ENCODE results near the gene DNAJC21.
"Not testable (repeated sequence)": the region's sequence is repeated elsewhere in the genome, so short reads cannot be mapped to it uniquely, and the experiment has no call there.

The DNAJC21 gene
- total RNA-seq = 79.2 to 108 (median 86.4) reads per million in 4 donors

DNA sequence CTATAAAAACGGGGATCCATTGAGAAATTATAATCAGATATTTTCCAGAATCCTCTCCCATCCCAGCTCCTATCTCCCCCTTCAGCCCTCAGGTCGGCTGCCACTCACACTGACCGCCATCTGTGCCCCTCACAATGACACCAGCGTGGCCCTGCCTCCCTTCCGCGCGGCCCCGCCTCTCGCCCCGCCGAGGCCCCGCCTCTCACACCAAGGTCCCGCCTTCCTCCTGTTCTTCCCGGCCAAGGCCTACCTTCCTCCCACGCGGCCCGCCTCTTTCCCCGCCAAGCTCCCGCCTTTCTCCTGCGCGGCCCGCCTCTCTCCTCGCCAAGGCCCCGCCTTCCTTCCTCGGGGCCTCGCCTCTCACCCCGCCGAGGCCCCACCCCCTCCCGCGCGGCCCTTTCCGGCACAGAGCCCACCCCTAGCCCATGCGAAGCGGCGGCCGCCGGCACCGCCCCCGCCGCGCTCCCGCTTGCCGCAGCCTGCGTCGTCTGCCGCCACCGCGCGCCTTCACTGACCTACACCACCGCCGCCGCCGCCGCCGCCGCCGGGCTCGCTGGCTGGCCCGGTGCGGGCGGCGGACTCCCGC lies at the start of gene DNAJC21:
Gene DNAJC21 (plus strand): TSS at position 426 of the 586 bp plus-strand sequence. CDS start 261 bp downstream, outside the sequence.
- peak; percentile 95 to 98 (median 96) for DNase-seq

- no peak for DNase-seq
These were observed 48.1 kb upstream of the DNAJC21 start for GRCh38 chr5:34881246-34881645.

DNA sequence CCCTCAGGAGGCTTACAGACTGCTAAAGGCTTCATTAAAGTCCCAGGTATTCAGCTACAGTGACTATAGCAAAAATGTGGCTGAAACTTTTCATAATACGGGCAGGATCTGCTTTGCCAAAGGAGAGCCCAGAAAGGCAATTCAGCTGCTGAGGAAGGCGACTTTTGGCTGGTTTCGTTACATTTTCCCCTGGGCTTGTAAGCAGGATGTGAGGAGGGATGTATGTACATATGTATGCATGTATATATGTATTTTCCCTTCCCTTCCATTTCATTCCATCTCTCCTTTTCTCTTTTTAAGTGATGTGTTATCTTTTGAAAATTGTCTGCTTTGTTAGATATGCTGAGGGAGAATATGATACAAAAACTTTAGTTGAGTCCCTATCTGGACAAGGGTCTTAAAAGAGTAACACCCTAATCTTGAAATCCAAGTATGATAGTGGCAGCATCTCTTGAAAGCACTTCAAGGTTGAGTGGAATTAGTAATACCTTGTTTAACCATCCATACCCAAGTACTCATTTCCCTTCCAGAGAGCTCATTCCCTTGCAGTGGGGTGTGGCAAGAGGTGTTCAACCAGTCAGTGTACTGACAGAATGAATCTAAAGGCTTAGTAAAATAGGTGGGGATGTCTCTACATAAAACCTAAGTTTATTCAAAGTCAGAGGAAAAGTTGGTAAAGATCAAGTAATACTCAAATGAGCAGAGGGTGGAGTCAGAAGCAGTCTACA lies 42.8 kb upstream of the DNAJC21 start:
- DNase-seq = no peak

DNA sequence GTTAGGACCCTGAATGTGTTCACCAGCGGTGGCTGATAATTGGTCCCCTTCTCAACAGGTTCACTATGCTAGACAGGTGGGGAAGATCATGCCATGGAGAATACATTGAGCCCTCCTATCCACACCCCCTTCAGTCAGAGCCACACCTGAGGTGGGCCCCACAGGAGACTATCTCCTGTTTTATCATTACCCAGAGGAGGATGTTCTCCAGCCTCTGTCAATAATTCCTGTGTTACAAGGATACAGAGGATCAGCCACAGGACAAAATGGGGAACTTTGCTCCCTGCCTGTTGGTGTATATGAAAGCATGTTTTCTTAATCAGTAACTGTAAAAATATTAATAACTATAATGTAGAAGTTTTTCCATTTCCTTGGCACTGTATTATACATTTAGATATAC lies 40.0 kb upstream of the DNAJC21 start:
- DNase-seq = no peak

DNA sequence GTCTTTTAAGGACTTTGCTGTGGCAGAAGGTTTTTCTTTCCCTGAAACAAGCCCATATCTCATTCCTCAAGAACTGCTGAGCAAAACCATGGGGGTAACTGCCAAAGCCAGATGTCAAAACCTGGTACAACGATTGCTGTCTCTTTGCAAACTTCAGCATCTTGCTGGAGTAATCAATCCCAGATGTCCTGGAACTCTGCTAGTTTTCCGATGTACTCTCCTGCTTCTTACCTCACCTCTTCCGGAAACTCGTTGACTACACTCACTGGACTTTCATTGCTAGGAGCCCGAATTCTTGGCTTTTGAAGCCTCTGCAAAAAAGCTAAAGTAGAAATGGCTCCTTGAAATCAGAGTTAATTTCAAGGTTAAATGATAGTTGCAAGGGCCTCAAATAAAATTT lies 37.4 kb upstream of the DNAJC21 start:
- DNase-seq = no peak

- DNase-seq = no peak
These were observed 36.9 kb upstream of the DNAJC21 start for GRCh38 chr5:34892414-34892813.

GRCh38 chr5:34894716-34895115 lies 34.6 kb upstream of the DNAJC21 start:
- no peak for DNase-seq

DNA sequence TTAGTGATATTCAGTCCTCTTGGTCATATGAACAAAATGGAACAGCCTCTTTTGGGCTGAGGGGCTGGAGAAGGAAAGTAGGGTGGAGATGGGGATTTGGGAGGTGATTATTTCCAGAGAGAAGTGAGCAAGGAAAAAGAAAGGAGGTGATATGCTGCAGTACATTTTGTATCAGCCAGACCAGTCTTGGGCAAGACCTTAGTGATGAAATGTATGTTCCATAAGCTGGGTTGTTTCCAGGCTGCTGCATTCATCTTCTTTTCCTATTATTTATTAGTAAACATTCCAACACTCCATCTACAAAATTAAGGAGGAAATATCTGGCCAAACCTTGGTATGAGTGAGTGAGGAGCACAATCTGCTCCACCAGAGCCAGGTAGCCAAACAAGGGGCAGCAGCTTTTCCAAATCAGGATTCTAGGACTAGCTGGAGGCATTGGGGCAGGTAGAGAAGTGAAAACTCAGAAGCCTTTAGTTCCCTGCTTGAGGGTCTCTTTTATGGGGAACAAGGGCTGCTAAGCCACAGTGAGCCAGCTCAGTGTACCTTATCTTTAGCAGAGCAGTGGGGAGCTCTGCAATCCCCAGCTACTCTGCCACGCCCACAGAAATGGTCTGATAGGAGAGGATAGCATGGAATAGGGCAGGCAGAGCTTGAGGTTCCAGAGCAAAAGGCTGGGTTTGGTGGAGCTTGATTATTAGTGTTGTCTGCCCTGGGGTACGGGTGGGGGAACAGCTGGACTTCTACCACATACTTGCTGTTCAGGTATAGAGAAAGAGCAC lies 33.5 kb upstream of the DNAJC21 start:
- DNase-seq = no peak

- DNase-seq = no peak
These were observed 31.7 kb upstream of the DNAJC21 start for GRCh38 chr5:34897646-34898045.

DNA sequence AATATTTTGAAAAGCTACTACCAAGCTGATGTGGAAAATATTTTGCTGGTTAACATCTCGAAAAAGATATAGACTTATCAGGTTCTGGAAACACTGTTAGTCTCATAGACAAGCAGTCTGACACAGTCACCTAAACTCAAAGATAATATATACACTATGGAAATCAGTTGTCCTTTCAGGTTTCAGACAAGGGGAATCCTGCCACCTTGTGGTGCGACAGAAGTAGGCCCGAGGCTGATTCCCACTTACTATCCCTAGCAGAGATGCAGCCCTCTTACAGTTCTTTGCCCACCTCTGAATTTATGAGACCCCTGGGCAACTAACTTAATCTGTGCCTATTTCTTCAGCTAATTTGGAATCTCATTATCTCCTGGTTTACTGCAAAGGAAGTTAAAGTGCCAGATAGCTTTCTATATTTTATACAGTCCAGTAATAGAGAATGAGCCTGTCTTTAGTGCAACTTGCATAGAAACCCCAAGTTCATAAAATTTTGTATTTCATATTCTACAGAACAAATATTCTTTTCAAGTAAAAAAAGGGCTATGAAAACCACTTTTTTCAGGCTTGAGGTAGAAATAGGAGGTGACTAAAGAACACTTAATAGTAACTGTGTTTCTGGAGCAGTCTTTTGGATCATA lies 31.0 kb upstream of the DNAJC21 start:
- DNase-seq = peak; percentile 21 to 57 (median 47)

DNA sequence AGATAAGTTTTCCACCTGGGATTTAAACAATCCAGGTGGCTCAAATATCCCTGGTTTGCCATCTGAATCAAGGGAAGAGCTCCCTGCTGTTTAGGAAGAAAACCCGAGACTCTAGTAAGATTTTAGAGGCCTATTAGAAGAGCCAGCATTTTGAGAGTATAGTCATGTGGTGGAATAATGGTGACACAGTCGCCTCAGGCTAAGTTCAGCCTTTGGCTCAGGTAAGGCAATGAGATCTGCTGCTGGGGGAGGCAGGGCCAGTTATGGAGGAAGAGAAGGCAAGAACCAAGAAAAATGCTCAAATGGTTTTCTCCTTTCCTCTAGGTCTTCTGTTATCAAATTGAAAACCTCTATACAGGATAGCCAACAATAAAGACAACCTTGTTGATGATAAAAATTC lies 30.3 kb upstream of the DNAJC21 start:
- DNase-seq = no peak

GRCh38 chr5:34900652-34901051 lies 28.7 kb upstream of the DNAJC21 start:
- DNase-seq = no peak

DNA sequence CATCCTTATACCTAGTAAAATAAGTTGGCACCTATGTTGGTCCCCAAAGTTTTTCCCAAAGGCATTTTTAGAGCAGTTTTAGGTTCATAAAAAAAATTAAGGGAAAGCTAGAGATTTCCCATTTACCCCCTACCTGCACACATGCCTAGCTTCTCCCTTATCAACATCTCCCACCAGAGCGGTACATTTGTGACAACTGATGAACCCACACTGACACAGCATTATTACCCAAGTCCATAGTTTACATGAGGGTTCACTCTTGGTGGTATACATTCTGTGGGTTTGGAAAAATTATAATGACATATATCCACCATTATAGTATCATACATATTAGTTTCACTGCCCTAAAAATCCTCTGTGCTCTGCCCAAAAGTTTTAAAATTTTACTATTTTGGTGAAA lies 26.1 kb upstream of the DNAJC21 start:
- DNase-seq = no peak

GRCh38 chr5:34905564-34905963 lies 23.8 kb upstream of the DNAJC21 start:
- no peak for DNase-seq

DNA sequence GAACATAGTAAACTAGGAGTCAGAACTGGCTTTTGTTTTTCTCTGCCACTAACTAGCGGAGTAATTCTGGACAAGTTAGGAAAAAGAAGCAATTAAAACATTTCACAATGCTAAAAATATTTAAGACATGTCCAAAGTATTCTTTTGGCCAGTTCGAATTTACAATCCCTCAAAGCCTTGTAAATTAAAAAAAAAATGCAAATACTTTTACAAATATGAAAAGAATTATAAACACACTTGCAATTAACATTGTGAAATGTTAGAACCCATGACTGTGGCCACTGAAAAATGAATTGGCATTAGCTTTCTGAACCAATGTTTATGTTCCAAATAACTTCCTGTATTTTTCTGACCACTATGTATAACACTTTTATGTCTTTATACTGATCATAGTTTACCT lies 16.3 kb upstream of the DNAJC21 start:
- DNase-seq = no peak

DNA sequence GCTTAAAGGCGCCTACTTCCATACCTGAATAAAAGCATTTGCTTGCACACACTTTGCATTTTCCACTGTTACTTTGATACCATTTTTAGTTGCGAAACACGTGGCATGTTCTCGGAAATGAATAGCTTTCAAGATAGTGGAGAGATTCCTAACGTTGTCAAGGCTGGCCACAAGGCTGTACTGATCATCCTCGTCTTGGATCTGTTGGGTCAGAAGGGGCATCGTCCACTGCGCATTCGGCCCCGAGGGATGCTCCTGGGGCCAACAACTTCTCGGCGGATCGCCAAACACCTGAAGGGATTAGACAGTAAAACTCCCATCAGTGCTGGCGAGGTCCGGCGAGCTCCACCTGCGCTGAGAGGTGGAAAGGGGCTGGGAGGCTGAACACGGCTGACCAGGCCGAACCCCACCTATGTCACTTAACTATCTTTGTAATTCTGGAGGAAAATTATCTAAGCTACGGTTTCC lies 14.7 kb upstream of the DNAJC21 start:
- DNase-seq = peak in 1 of 5 donors; percentile 33

DNA sequence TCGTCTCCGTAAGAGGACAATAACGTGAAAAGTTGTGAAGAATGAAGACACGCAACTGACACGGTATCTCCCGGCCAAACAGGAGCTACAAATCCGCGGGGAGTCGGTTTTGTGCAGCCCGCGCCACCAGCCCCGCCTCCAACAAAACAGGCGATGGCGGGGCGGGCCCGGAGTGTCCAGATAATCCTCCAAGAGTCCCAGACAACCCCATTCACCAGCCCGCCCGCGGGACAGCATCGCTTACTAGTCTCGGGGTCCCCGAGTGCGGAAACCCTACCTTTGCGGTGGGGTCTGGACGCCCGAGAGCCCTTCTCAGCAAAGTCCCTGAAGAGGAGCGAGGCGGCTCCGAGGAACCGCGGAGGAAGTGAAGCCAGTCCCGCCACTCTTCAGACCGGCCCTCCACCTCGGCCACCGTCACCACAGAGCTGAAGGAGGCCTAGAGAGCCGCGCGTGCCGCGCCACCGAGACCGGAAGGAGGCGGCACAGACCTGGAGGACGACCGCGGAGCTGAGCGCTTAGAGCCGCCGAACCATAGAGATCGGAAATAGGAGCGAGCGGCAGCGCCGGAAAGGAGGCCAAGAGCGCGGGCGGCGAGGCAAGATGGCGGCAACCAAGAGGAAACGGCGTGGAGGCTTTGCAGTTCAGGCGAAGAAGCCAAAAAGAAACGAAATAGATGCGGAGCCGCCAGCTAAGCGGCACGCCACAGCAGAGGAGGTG lies 14.1 kb upstream of the DNAJC21 start, which contains the start of the genes BRIX1 and RAD1:
Gene BRIX1 (plus strand): TSS at position 573 of the 717 bp plus-strand sequence. CDS start 28 bp downstream, at position 601.
Gene RAD1 (minus strand): TSS at position 366 of the 717 bp plus-strand sequence. CDS start 612 bp downstream, outside the sequence.
- peak; percentile 85 to 97 (median 89) for DNase-seq

DNA sequence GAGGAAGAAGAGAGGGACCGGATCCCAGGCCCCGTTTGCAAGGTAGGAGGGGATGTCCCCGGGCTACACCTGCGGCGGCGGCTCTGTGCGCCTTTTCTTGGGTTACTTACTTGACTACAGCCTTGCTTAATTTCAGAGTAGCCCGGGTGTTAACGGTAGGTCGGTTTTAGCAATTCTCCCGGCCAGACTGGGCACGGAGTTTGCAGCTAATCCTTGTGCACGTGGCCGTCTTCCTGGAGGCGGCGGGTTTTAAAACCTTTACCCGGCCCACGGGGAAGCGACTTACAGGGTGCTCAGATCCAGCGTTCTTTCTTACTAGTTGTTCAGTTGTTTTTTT lies 13.5 kb upstream of the DNAJC21 start:
- DNase-seq = no peak

- DNase-seq = no peak
These were observed 12.8 kb upstream of the DNAJC21 start for GRCh38 chr5:34916518-34916917.

DNA sequence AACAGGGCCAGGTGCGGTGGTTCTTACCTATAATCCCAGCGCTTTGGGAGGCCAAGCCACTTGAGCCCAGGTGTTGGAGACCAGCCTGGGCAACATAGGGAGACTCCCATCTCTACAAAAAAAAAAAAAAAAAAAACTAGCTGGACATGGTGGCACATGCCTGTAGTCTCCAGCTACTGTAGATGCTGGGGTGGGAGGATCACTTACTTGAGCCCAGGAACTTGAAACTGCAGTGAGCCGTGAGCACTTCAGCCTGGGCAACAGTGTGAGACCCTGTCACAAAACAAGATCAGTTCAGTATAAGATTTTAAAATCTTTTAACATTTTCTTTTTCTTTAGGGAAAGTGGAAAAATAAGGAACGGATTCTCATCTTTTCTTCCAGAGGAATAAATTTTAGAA lies 11.3 kb upstream of the DNAJC21 start:
- no peak for DNase-seq

DNA sequence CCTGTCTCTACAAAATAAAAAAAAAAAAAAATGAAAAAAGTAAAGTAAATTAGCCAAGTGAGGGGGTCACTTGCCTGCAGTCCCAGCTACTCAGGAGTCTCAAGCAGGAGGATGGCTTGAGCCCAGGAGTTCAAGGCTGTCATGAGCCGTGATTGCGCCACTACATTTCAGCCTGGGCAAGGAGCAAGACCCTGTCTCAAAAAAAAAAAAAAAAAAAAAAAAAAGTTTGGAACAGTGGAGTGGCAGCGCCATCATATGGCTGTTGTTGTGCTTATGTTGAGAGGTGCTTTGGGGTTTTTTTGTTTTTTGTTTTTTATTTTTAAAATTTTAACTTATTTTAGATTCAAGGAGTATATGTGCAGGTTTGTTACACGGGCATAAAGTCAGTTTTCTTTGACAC lies 10.3 kb upstream of the DNAJC21 start:
- DNase-seq = no peak

- not testable (repeated sequence) for DNase-seq
These were observed 6.1 kb upstream of the DNAJC21 start for GRCh38 chr5:34923256-34923655.
